Panc1 (cell line): Measurements from ENCODE around the gene GFRA1. TPM values are rescaled to one million over a fixed set of nuclear protein-coding genes. Genes with fewer than 3 reads are reported as not detected.

ENCODE experiments used
- ATAC-seq: fragments of 200-7000 bp; cut with Tn5 transposase; 2 replicates; pipeline ENCODE4 v1.9.1; 2020; ENCODE audit warnings: mild to moderate bottlenecking, moderate library complexity
- BruUV-seq: library from RNA; stranded (reverse); fragments of 400-500 nt; replicated peaks from 2 replicates; lab custom pipeline; 2021; lab: Mats Ljungman, UMichigan
- CTCF ChIA-PET: fragments of 300-600 bp; sonication (Branson Sonifier 250); formaldehyde crosslinking; loops from one replicate; lab custom pipeline; 2022; ENCODE audit warnings: antibody characterized with exemption; lab: Charles Lee
- POLR2A ChIA-PET: fragments of 300-600 bp; sonication (Branson Sonifier 250); formaldehyde crosslinking; loops from one replicate; lab custom pipeline; 2022; ENCODE audit warnings: antibody characterized with exemption; lab: Charles Lee
- DNase-seq: peaks from one replicate; pipeline ENCODE4 v3.0.0-alpha.2; 2010; ENCODE audit warnings: low read depth, low spot score
- H3K27ac ChIP-seq: 2 replicates; pipeline ENCODE4 v1.5.1; 2011; ENCODE audit warnings: mild to moderate bottlenecking, low read length, inconsistent platforms
- H3K27me3 ChIP-seq: fragments of 200-500 bp; sonication (Bioruptor generic); 2 replicates; pipeline ENCODE4 v1.6.0; 2014; ENCODE audit warnings: low read length, inconsistent platforms; ENCODE audit not compliant: control insufficient read depth, insufficient read depth
- H3K36me3 ChIP-seq: fragments of 200-500 bp; sonication (Bioruptor generic); 2 replicates; pipeline ENCODE4 v1.5.1; 2014; ENCODE audit warnings: inconsistent platforms, mild to moderate bottlenecking, low read length, moderate library complexity; ENCODE audit not compliant: control insufficient read depth, insufficient read depth
- H3K4me1 ChIP-seq: 2 replicates; pipeline ENCODE4 v1.5.1; 2011; ENCODE audit warnings: inconsistent platforms, mild to moderate bottlenecking, low read length, moderate library complexity; ENCODE audit not compliant: control insufficient read depth, insufficient read depth
- H3K4me3 ChIP-seq, 2 experiments: 2 replicates each; pipeline ENCODE4 v1.5.1; 2011 to 2012; ENCODE audit warnings: low read depth in 2 of 2, low read length in 2 of 2, mild to moderate bottlenecking in 2 of 2, inconsistent platforms in 1 of 2, moderate library complexity in 1 of 2
- H3K9me3 ChIP-seq: fragments of 200-500 bp; sonication (Bioruptor generic); 2 replicates; pipeline ENCODE4 v1.5.1; 2014; ENCODE audit warnings: low read depth, mild to moderate bottlenecking, inconsistent platforms, low read length, moderate library complexity; ENCODE audit not compliant: control insufficient read depth, insufficient read depth
- CTCF ChIP-seq: fragments of 450-650 bp; IDR thresholded peaks from 2 replicates; pipeline ENCODE4 v1.5.1; 2017; ENCODE audit warnings: mild to moderate bottlenecking
- POLR2AphosphoS5 ChIP-seq: IDR thresholded peaks from 2 replicates; pipeline ENCODE4 v1.6.1; 2012; ENCODE audit warnings: mild to moderate bottlenecking, low read depth, low read length, moderate library complexity
- REST ChIP-seq, 2 experiments: IDR thresholded peaks; 2 replicates each; pipeline ENCODE4 v1.6.1; 2011 to 2012; ENCODE audit warnings: low read depth in 2 of 2, control low read depth in 1 of 2, low read length in 1 of 2, mild to moderate bottlenecking in 1 of 2, moderate library complexity in 1 of 2; ENCODE audit not compliant: insufficient read depth in 1 of 2
- SIN3A ChIP-seq: IDR thresholded peaks from 2 replicates; pipeline ENCODE4 v1.6.1; 2012; ENCODE audit warnings: low read depth, mild to moderate bottlenecking, low read length, moderate library complexity, borderline replicate concordance; ENCODE audit not compliant: insufficient read depth
- TCF7L2 ChIP-seq: IDR thresholded peaks from 2 replicates; pipeline ENCODE4 v1.6.1; 2011; ENCODE audit warnings: mild to moderate bottlenecking, low read depth, low read length, inconsistent platforms
- in situ Hi-C: cut with HindIII; loops from 2 replicates; pipeline ENCODE4 v1.10.0; 2016; ENCODE audit warnings: low sequenced_read_pairs, low pct_unique_long_range_greater_than_20kb
- intact Hi-C: fragments of 100-400 bp; cut with micrococcal nuclease; formaldehyde crosslinking; loops from one replicate; pipeline ENCODE4 v1.10.0; 2022; ENCODE audit not compliant: unreplicated experiment
- total RNA-seq: library from RNA; stranded (reverse); gene quantifications from one replicate; pipeline ENCODE4 v1.2.1, GENCODE V29; 2021; ENCODE audit not compliant: unreplicated experiment

Gene GFRA1
- total RNA-seq, 1 experiment from 2014 or later, result 0.10 TPM

GRCh38 chr10:116136261-116136660, 136.7 kb downstream of the GFRA1 start:
- intact Hi-C loops (no loop called here), in situ Hi-C loops (no loop called here)
- Histone ChIP-seq H3K4me1 (no peaks in the 10 kb centered on the region), H3K36me3 (no peaks in the 10 kb centered on the region), H3K4me3 (no peak overlapping the region), H3K9me3 (no peaks in the 10 kb centered on the region), H3K27ac (no peak overlapping the region), H3K27me3 (peaks cover 3% of the 10 kb centered on the region)
- ChIA-PET CTCF (no interaction called here), POLR2A (no interaction called here)
- BruUV-seq, result no TSS peak
- no peak for TF ChIP-seq CTCF
- no peak for TF ChIP-seq REST (IDR thresholded peaks at IDR 0.05; ENCODE audit: insufficient read depth in 1 of 2, low read depth in 2 of 2, low read length in 1 of 2)
- TF ChIP-seq POLR2AphosphoS5, result no peak
- TF ChIP-seq SIN3A, result no peak
- no peak for TF ChIP-seq TCF7L2
- ATAC-seq (no peak), DNase-seq (no peak)

GRCh38 chr10:116134322-116134721, 138.7 kb downstream of the GFRA1 start:
- Histone ChIP-seq H3K4me1 (no peaks in the 10 kb centered on the region), H3K36me3 (no peaks in the 10 kb centered on the region), H3K9me3 (0 out of 2 replicates have a peak, but pooled peaks cover 1% of the 10 kb centered on the region), H3K27ac (no peak overlapping the region), H3K27me3 (no peaks in the 10 kb centered on the region; the same call in 1 of the 2 replicates), H3K4me3 (no peak overlapping the region)
- POLR2A ChIA-PET, result no interaction called here
- no peak for DNase-seq
- ATAC-seq, result no peak
- intact Hi-C loops, result no loop called here
- TF ChIP-seq TCF7L2 (no peak), REST (IDR thresholded peaks at IDR 0.05; ENCODE audit: insufficient read depth in 1 of 2, low read depth in 2 of 2, low read length in 1 of 2) (no peak), CTCF (no peak), POLR2AphosphoS5 (no peak), SIN3A (no peak)
- BruUV-seq, result no TSS peak
- CTCF ChIA-PET, result no interaction called here
- in situ Hi-C loops, result no loop called here
